ENCODE results near the gene TSPAN7. TPM values are rescaled to one million over a fixed set of nuclear protein-coding genes. Genes with fewer than 3 reads are reported as not detected.

Gene TSPAN7
- total and polyA plus RNA-seq, 2 donors from 2014 or later: 44.9 to 98.3 TPM

GRCh38 chrX:38701073-38701472 lies 139.7 kb downstream of the TSPAN7 start:
- Histone ChIP-seq H3K27me3 (ENCODE audit: control insufficient read depth, insufficient read depth, low read length) (peaks cover 2% of the 10 kb centered on the region), H3K9me3 (ENCODE audit: control insufficient read depth in 2 of 3, insufficient read depth in 1 of 3, low read length in 3 of 3) (no peaks in the 10 kb centered on the region), H3K4me3 (ENCODE audit: low read length in 3 of 3) (no peak overlapping the region), H3K36me3 (ENCODE audit: control insufficient read depth in 2 of 3, insufficient read depth in 3 of 3, low read length in 3 of 3) (no peaks in the 10 kb centered on the region), H3K27ac (ENCODE audit: low read depth in 2 of 2, low read length in 2 of 2) (no peak overlapping the region), H3K4me1 (ENCODE audit: control insufficient read depth in 2 of 3, insufficient read depth in 2 of 3, low read depth in 1 of 3, low read length in 3 of 3) (no peaks in the 10 kb centered on the region), H3K9ac (ENCODE audit: low read length in 3 of 3) (no peak overlapping the region)
- intact Hi-C loops (cut with DNase I): no loop called here
- FAIRE-seq: no peak
- no peak for DNase-seq
- no peak for TF ChIP-seq CTCF (IDR thresholded peaks at IDR 0.05; ENCODE audit: borderline replicate concordance, extremely low read depth, insufficient read depth)

GRCh38 chrX:38704146-38704882 lies 143.0 kb downstream of the TSPAN7 start:
- H3K4me3 ChIP-seq (ENCODE audit: low read length in 3 of 3): no peak overlapping the region
- H3K36me3 ChIP-seq (ENCODE audit: control insufficient read depth in 2 of 3, insufficient read depth in 3 of 3, low read length in 3 of 3): no peaks in the 10 kb centered on the region
- TF ChIP-seq CTCF (IDR thresholded peaks at IDR 0.05; ENCODE audit: borderline replicate concordance, extremely low read depth, insufficient read depth): no peak
- no peaks in the 10 kb centered on the region for H3K9me3 ChIP-seq (ENCODE audit: control insufficient read depth in 2 of 3, insufficient read depth in 1 of 3, low read length in 3 of 3)
- no peak for DNase-seq
- no peaks in the 10 kb centered on the region for H3K4me1 ChIP-seq (ENCODE audit: control insufficient read depth in 2 of 3, insufficient read depth in 2 of 3, low read depth in 1 of 3, low read length in 3 of 3)
- intact Hi-C loops (cut with DNase I): no loop called here
- no peak for FAIRE-seq
- H3K27ac ChIP-seq (ENCODE audit: low read depth in 2 of 2, low read length in 2 of 2): no peak overlapping the region
- no peak overlapping the region for H3K9ac ChIP-seq (ENCODE audit: low read length in 3 of 3)
- H3K27me3 ChIP-seq (ENCODE audit: control insufficient read depth, insufficient read depth, low read length): peaks cover 2% of the 10 kb centered on the region

- no peaks in the 10 kb centered on the region for H3K9me3 ChIP-seq (ENCODE audit: control insufficient read depth in 2 of 3, insufficient read depth in 1 of 3, low read length in 3 of 3)
- H3K27ac ChIP-seq (ENCODE audit: low read depth in 2 of 2, low read length in 2 of 2): no peak overlapping the region
- peak; percentile 72 for FAIRE-seq
- no peak overlapping the region for H3K4me3 ChIP-seq (ENCODE audit: low read length in 3 of 3)
- DNase-seq: peak in 1 of 5 donors; percentile 10
- no peak overlapping the region for H3K9ac ChIP-seq (ENCODE audit: low read length in 3 of 3)
- no peaks in the 10 kb centered on the region for H3K4me1 ChIP-seq (ENCODE audit: control insufficient read depth in 2 of 3, insufficient read depth in 2 of 3, low read depth in 1 of 3, low read length in 3 of 3)
- TF ChIP-seq CTCF (IDR thresholded peaks at IDR 0.05; ENCODE audit: borderline replicate concordance, extremely low read depth, insufficient read depth): peak; percentile 26
- no peaks in the 10 kb centered on the region for H3K27me3 ChIP-seq (ENCODE audit: control insufficient read depth, insufficient read depth, low read length)
- H3K36me3 ChIP-seq (ENCODE audit: control insufficient read depth in 2 of 3, insufficient read depth in 3 of 3, low read length in 3 of 3): no peaks in the 10 kb centered on the region
- intact Hi-C loops (cut with DNase I): no loop called here
Measured at GRCh38 chrX:38717871-38718270, 156.5 kb downstream of the TSPAN7 start.

Data from kidney (tissue), 14 donors.